Ectodermal cell (in vitro differentiated cells): Measurements from ENCODE around the gene LRRC45.

ENCODE experiments used
- H3K27ac ChIP-seq: 2 replicates; pipeline ENCODE4 v1.7.0; 2013; ENCODE audit warnings: mild to moderate bottlenecking, low read depth, low read length; ENCODE audit not compliant: insufficient read depth, poor library complexity, severe bottlenecking
- H3K27me3 ChIP-seq: 2 replicates; pipeline ENCODE4 v1.7.0; 2013; ENCODE audit warnings: mild to moderate bottlenecking, low read length; ENCODE audit not compliant: insufficient read depth, control insufficient read depth, poor library complexity, severe bottlenecking
- H3K36me3 ChIP-seq: one replicate; pipeline ENCODE4 v1.7.0; 2013; ENCODE audit warnings: low read length; ENCODE audit not compliant: control insufficient read depth, insufficient read depth
- H3K4me1 ChIP-seq: one replicate; pipeline ENCODE4 v1.7.0; 2013; ENCODE audit warnings: low read length; ENCODE audit not compliant: control insufficient read depth, insufficient read depth
- H3K4me3 ChIP-seq: 2 replicates; pipeline ENCODE4 v1.7.0; 2013; ENCODE audit warnings: low read depth, low read length, control low read depth; ENCODE audit not compliant: insufficient read depth
- H3K9me3 ChIP-seq: 2 replicates; pipeline ENCODE4 v1.7.0; 2013; ENCODE audit warnings: mild to moderate bottlenecking, low read length, moderate library complexity; ENCODE audit not compliant: control insufficient read depth
- WGBS, 2 experiments: methylation state at CpG; one replicate each; pipeline ENCODE4 v1.1.7; 2013; ENCODE audit warnings: missing lambda C conversion rate in 2 of 2; 5-methylcytosine and 5-hydroxymethylcytosine counted together

The LRRC45 gene

GRCh38 chr17:82078433-82078832 is 55.3 kb downstream of the LRRC45 start:
- Histone ChIP-seq H3K4me1 (no peaks in the 10 kb centered on the region), H3K36me3 (peaks cover 26% of the 10 kb centered on the region), H3K9me3 (no peaks in the 10 kb centered on the region), H3K27me3 (peaks cover 3% of the 10 kb centered on the region), H3K4me3 (no peak overlapping the region), H3K27ac (no peak overlapping the region)
- 95 to 96% methylated on average over 18 of the region's 18 CpGs for WGBS, 2 experiments

- 95 to 96% methylated on average over 47 of the region's 47 CpGs for WGBS, 2 experiments
- Histone ChIP-seq H3K4me3 (no peak overlapping the region), H3K9me3 (no peaks in the 10 kb centered on the region), H3K27me3 (no peaks in the 10 kb centered on the region), H3K36me3 (peaks cover 32% of the 10 kb centered on the region), H3K4me1 (no peaks in the 10 kb centered on the region), H3K27ac (no peak overlapping the region)
These were observed 56.0 kb downstream of the LRRC45 start for GRCh38 chr17:82079001-82079677.

- H3K27ac ChIP-seq = no peak overlapping the region
These were observed 57.1 kb downstream of the LRRC45 start for GRCh38 chr17:82080048-82080788.

More at GRCh38 chr17:82080048-82080788, 57.1 kb downstream of the LRRC45 start:
- Histone ChIP-seq H3K4me3 (no peak overlapping the region), H3K27me3 (no peaks in the 10 kb centered on the region), H3K36me3 (peaks cover 43% of the 10 kb centered on the region), H3K4me1 (no peaks in the 10 kb centered on the region), H3K9me3 (no peaks in the 10 kb centered on the region)
- 96% methylated on average over 36 of the region's 36 CpGs for WGBS, 2 experiments
